Measurements from ENCODE around the gene CDC5L. TPM values are rescaled to one million over a fixed set of nuclear protein-coding genes. Genes with fewer than 3 reads are reported as not detected.

Gene CDC5L
- total and polyA plus RNA-seq, 2 experiments from 2014 or later, result 27.0 to 32.5 TPM

- no peak for DNase-seq (ENCODE audit: low spot score)
These were observed 79.4 kb downstream of the CDC5L start for GRCh38 chr6:44466955-44467354.

More at GRCh38 chr6:44466955-44467354, 79.4 kb downstream of the CDC5L start:
- no peak overlapping the region for H3K27ac ChIP-seq (ENCODE audit: low read depth)
- TF ChIP-seq JUNB (IDR thresholded peaks at IDR 0.05; ENCODE audit: unreplicated experiment), result no peak
- TF ChIP-seq CTCF (conservative IDR thresholded peaks at IDR 0.05; ENCODE audit: low read depth in 2 of 2), result no peak
- TF ChIP-seq ZNF114 (CRISPR knock-in tag; IDR thresholded peaks at IDR 0.05), result no peak
- TF ChIP-seq ETS1 (IDR thresholded peaks at IDR 0.05), result no peak
- no peak for TF ChIP-seq EZH2 (IDR thresholded peaks at IDR 0.05; ENCODE audit: low read depth, unreplicated experiment)
- TF ChIP-seq STAT1 (IDR thresholded peaks at IDR 0.05; ENCODE audit: unreplicated experiment), result no peak
- no peak for TF ChIP-seq REST (IDR thresholded peaks at IDR 0.05; ENCODE audit: unreplicated experiment)
- H3K27me3 Mint-ChIP-seq (ENCODE audit: insufficient read depth, low read depth, poor library complexity), result peaks cover 1% of the 10 kb centered on the region
- H3K9me2 ChIP-seq (ENCODE audit: insufficient read depth), result no peaks in the 10 kb centered on the region
- no peak for ATAC-seq
- no peaks in the 10 kb centered on the region; the same call in 2 of the 3 replicates for H3K36me3 Mint-ChIP-seq (ENCODE audit: low read depth)
- no peaks in the 10 kb centered on the region for H3K36me3 ChIP-seq (ENCODE audit: insufficient read depth)
- peaks cover 15% of the 10 kb centered on the region for H3K4me1 Mint-ChIP-seq
- no peak overlapping the region for H3K4me2 ChIP-seq
- no peaks in the 10 kb centered on the region for H3K9me3 Mint-ChIP-seq
- H2AFZ ChIP-seq, result no peak overlapping the region
- peaks cover 5% of the 10 kb centered on the region for H3K4me1 ChIP-seq (ENCODE audit: insufficient read depth)
- H3K27me3 ChIP-seq (ENCODE audit: insufficient read depth), result no peaks in the 10 kb centered on the region
- H3K27ac Mint-ChIP-seq, result no peak overlapping the region
- H3F3A ChIP-seq (replicated peaks; ENCODE audit: low read depth), result no peaks in the 10 kb centered on the region
- no peak overlapping the region for H3K4me3 Mint-ChIP-seq
- no peaks in the 10 kb centered on the region for H3K79me2 ChIP-seq (replicated peaks; ENCODE audit: insufficient read depth)
- no peaks in the 10 kb centered on the region for H4K20me1 ChIP-seq (replicated peaks; ENCODE audit: insufficient read depth)
- no peak overlapping the region for H3K4me3 ChIP-seq

All from GM23338 (cell line).